Muscle of leg (tissue), 11 donors: Measurements from ENCODE around the gene ABCD3. TPM values are rescaled to one million over a fixed set of nuclear protein-coding genes. Genes with fewer than 3 reads are reported as not detected.
"Not testable (repeated sequence)": the region's sequence is repeated elsewhere in the genome, so short reads cannot be mapped to it uniquely, and the experiment has no call there.

Source experiments
- DNase-seq: peaks from one replicate; pipeline ENCODE4 v3.0.0; 2013
- H3K27ac ChIP-seq: one replicate; pipeline ENCODE4 v1.5.1; 2013; ENCODE audit warnings: mild to moderate bottlenecking, low read length, control low read depth
- H3K27me3 ChIP-seq: one replicate; pipeline ENCODE4 v1.6.1; 2013; ENCODE audit warnings: low read length; ENCODE audit not compliant: control insufficient read depth, insufficient read depth
- H3K36me3 ChIP-seq: one replicate; pipeline ENCODE4 v1.6.1; 2013; ENCODE audit warnings: low read length; ENCODE audit not compliant: control insufficient read depth, insufficient read depth
- H3K4me1 ChIP-seq: one replicate; pipeline ENCODE4 v1.6.1; 2013; ENCODE audit warnings: low read length; ENCODE audit not compliant: control insufficient read depth, insufficient read depth
- H3K4me3 ChIP-seq: one replicate; pipeline ENCODE4 v1.5.1; 2013; ENCODE audit warnings: low read length, control low read depth
- H3K9me3 ChIP-seq: replicated peaks from 2 replicates; pipeline ENCODE4 v1.6.1; 2013; ENCODE audit warnings: low read depth, low read length; ENCODE audit not compliant: control insufficient read depth
- WGBS: methylation state at CpG from one replicate; pipeline ENCODE4 v1.1.5; 2013; ENCODE audit warnings: missing lambda C conversion rate; ENCODE audit not compliant: insufficient coverage; 5-methylcytosine and 5-hydroxymethylcytosine counted together
- polyA plus RNA-seq, 8 donors: library from polyadenylated mRNA; unstranded; fragments of 120-200 nt; gene quantifications; one replicate each; pipeline versions ENCODE4 v1.2.1 to v1.2.3, GENCODE V29; 2013; ENCODE audit warnings: inconsistent platforms in 1 of 8, low replicate concordance in 1 of 8; ENCODE audit not compliant: insufficient read length in 8 of 8, insufficient read depth in 1 of 8
- total RNA-seq: library from RNA; stranded (reverse); fragments of 120-200 nt; gene quantifications from one replicate; pipeline ENCODE4 v1.2.4, GENCODE V29; 2013

The ABCD3 gene
- total and polyA plus RNA-seq, 9 donors = 19.9 to 28.1 (median 24.1) TPM

DNA sequence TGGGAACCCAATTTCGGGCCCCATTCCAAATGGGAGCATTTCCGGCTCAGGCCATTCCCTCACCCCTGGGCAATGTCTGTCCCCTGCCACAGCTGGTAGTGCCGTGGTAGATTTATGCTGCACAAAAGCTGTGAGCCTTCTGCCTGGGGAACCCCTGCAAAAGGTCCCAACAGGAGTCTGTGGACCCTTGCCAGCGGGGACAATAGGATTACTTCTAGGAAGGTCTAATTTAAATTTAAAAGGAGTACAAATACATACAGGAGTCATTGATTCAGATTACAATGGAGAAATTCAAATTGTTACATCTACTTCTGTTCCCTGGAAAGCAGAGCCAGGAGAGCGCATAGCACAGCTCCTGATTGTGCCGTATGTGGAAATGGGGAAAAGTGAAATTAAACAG lies 28.0 kb downstream of the ABCD3 start:
- DNase-seq, H3K27me3 ChIP-seq, H3K4me1 ChIP-seq, H3K27ac ChIP-seq, H3K4me3 ChIP-seq: not testable (repeated sequence)
- 100% methylated on average over 5 of the region's 6 CpGs for WGBS
- Histone ChIP-seq H3K9me3 (peaks cover 47% of the 10 kb centered on the region), H3K36me3 (peaks cover 11% of the 10 kb centered on the region)

DNA sequence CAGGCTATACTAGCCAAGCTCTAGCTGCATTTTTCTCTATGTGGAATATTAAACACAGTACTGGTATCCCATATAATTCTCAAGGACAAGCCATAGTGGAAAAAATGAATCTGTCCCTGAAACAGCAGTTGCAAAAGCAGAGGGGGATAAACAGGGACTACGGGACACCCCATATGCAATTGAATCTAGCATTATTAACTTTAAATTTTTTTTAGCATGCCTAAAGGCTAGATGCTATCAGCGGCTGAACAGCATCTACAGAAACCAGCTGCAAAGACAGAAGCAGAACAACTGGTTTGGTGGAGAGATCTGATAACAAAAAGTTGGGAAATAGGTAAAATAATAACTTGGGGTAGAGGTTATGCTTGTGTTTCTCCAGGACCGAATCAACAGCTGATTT lies 30.6 kb downstream of the ABCD3 start:
- DNase-seq, H3K4me3 ChIP-seq, H3K4me1 ChIP-seq, H3K27me3 ChIP-seq, H3K27ac ChIP-seq: not testable (repeated sequence)
- Histone ChIP-seq H3K9me3 (peaks cover 43% of the 10 kb centered on the region), H3K36me3 (peaks cover 11% of the 10 kb centered on the region)
- no CpG with 5 or more reads among the region's 3 CpGs for WGBS

DNA sequence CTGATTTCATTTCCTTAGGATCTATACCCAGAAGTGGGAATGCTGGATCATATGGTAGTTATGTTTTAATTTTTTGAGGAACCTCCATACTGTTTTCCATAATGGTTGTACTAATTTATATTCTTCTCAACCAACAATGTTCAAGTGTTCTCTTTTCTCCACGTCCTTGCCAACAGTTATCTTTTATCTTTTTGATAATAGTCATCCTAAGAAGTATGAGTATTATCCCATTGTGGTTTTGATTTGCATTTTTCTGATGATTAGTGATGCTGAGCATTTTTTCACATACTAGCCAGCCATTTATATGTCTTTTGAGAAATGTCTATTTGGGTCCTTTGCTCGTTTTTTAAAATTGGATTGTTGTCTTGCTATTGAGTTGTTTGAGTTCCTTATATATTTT lies 38.5 kb downstream of the ABCD3 start:
- H3K9me3 ChIP-seq = peaks cover under 1% of the 10 kb centered on the region
- peaks cover 5% of the 10 kb centered on the region for H3K36me3 ChIP-seq
- H3K4me1 ChIP-seq = no peaks in the 10 kb centered on the region
- no peak overlapping the region for H3K27ac ChIP-seq
- WGBS = no CpG with 5 or more reads among the region's 2 CpGs
- H3K27me3 ChIP-seq = no peaks in the 10 kb centered on the region
- no peak overlapping the region for H3K4me3 ChIP-seq
- no peak for DNase-seq

DNA sequence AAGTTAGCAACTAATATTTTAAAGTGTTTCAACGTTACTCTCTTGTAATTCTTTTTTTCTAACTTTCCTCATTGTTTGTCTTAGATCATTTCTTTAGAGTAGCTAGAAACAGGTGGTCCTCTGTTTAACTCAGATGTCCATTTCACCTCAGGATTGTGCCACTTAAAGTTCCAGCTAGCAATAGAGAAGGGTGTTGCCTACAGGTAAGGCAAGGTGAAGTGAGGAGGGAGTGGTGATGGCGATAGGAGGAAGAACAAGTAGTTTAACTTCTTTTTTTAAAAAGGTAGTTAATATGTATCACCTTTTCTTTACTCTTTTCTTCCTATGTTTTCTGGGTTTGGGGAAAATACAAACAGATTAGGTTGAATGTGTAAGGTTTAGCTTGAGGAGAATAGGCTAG lies 44.4 kb downstream of the ABCD3 start:
- H3K4me3 ChIP-seq = no peak overlapping the region
- no peak overlapping the region for H3K27ac ChIP-seq
- DNase-seq = no peak
- H3K9me3 ChIP-seq = no peaks in the 10 kb centered on the region
- H3K36me3 ChIP-seq = peaks cover 9% of the 10 kb centered on the region
- H3K4me1 ChIP-seq = no peaks in the 10 kb centered on the region
- no CpG with 5 or more reads among the region's 2 CpGs for WGBS
- H3K27me3 ChIP-seq = no peaks in the 10 kb centered on the region

DNA sequence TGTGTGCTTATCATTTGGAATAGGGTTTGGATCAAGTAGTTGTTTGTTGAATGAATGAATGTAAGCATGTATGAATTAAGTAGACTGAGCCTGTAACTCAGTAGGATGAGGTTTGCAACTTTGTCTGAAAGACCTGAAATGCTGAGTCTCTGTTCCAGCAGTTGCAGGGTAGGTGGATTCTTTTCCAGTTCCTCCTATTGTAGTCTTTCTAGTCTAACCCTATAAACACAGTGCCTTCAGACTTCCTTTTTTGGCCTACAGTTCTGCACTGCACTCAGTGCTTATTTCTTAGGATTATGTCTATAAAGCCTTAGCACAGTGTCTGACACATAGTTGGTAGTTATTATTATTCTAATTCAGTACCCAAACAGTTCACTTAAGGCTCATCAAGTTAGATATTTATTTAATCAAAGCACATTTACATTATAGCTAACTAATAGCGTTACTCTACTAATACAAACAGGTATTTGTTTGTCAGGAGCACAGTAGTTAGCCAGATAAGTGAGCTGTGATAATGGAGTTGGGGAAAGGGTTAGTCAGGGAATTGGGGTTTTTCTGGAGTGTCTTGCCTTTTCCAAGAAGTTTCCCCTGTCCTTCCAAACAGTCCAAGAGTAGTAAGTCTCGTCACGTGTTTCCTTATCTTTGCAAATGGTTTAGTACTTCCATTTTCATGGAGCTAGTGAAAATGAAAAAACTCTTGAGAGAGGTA lies 45.0 kb downstream of the ABCD3 start:
- WGBS = no CpG with 5 or more reads among the region's 3 CpGs
- Histone ChIP-seq H3K4me3 (no peak overlapping the region), H3K4me1 (no peaks in the 10 kb centered on the region), H3K9me3 (no peaks in the 10 kb centered on the region), H3K36me3 (peaks cover 8% of the 10 kb centered on the region), H3K27me3 (no peaks in the 10 kb centered on the region), H3K27ac (no peak overlapping the region)
- peak; percentile 17 for DNase-seq

DNA sequence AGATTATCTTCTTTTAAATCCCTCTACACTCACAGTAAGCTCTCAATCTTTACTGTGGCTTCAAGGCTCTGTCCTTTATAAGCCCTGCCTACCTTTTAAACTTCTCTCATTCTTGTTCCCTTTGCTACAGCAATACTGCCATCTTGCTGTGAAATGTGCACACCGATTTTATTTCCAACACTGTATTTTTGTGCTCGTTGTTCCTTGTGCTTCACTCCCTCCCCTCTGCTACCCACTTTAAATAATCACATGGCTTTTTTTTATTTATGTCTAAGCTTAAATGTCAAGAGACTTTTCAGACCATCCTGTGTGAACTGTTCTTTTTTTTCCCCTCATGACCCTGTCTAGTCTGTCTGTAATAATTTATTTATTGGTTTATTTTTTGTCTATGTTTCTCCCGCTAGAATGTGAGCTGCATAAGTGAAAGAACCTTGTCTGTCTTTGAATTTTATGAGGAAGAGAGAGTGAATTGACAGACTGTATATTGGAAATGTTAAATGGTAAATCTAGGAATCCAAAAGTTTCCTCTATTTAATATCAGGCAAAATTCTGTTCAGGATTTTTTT lies 45.7 kb downstream of the ABCD3 start:
- Histone ChIP-seq H3K27ac (no peak overlapping the region), H3K9me3 (no peaks in the 10 kb centered on the region), H3K27me3 (no peaks in the 10 kb centered on the region), H3K36me3 (peaks cover 8% of the 10 kb centered on the region), H3K4me3 (no peak overlapping the region), H3K4me1 (no peaks in the 10 kb centered on the region)
- peak; percentile 24 for DNase-seq
- no CpG with 5 or more reads among the region's 3 CpGs for WGBS

DNA sequence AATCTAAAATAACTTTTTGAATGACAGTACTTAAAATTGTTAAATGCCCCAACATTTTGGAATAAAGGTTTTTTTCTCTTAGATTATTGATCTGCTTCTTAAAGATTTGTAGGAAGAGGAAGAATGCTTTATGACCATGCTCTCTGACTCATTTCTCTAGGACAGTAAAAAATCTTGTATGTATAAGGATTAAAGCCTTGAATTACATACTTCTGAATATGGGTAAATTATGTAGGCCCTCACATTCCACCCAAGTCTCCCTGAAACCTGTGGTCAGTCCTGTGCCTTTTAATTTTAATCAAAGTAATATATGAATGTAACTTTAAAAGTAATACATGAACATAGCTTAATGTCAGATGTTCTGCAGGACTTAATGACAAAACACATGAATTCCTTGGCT lies 50.5 kb downstream of the ABCD3 start:
- Histone ChIP-seq H3K9me3 (no peaks in the 10 kb centered on the region), H3K27ac (no peak overlapping the region), H3K27me3 (no peaks in the 10 kb centered on the region), H3K4me3 (no peak overlapping the region), H3K4me1 (no peaks in the 10 kb centered on the region), H3K36me3 (peaks cover 9% of the 10 kb centered on the region)
- DNase-seq = no peak

DNA sequence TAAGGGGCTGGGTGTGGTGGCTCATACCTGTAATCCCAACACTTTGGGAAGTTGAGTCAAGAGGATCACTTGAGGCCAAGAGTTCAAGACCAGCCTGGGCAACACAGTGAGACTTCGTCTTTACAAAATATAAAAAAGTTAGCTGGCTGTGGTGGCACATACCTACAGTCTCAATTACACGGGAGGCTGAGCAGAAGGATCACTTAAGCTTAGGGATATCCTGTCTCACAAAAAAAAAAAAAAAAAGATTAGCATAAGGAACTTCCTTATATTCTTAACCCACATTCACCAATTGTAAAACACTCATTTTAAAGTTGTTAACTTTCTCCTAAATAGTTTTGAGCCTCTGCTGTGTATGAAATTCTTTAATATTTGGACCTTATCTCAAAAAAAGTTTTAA lies 53.1 kb downstream of the ABCD3 start:
- H3K27me3 ChIP-seq = no peaks in the 10 kb centered on the region
- H3K4me3 ChIP-seq = no peak overlapping the region
- DNase-seq = no peak
- no peaks in the 10 kb centered on the region for H3K9me3 ChIP-seq
- H3K4me1 ChIP-seq = no peaks in the 10 kb centered on the region
- no peak overlapping the region for H3K27ac ChIP-seq
- WGBS = no CpG with 5 or more reads among the region's 2 CpGs
- H3K36me3 ChIP-seq = peaks cover 2% of the 10 kb centered on the region

DNA sequence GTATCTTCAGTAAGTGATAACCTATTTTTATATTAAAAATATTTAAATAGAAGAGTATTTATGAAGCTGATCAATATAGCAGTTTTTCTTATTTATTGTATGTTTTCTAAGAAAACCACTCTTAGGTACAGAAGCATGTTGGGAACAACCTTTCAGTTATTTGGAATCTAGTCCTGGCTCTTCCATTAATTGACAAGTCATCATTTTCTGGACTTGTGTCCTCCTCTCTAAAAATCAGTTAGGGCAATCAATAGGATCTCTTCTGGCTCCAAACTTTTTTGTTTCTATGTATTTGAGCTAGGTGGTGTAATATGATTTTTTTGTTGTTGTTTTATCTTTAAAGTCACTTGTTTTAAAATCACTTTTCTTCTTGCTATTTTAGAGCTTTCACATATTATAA lies 57.0 kb downstream of the ABCD3 start:
- Histone ChIP-seq H3K4me3 (no peak overlapping the region), H3K36me3 (peaks cover 2% of the 10 kb centered on the region), H3K27me3 (no peaks in the 10 kb centered on the region), H3K9me3 (no peaks in the 10 kb centered on the region), H3K27ac (no peak overlapping the region), H3K4me1 (no peaks in the 10 kb centered on the region)
- DNase-seq = no peak

DNA sequence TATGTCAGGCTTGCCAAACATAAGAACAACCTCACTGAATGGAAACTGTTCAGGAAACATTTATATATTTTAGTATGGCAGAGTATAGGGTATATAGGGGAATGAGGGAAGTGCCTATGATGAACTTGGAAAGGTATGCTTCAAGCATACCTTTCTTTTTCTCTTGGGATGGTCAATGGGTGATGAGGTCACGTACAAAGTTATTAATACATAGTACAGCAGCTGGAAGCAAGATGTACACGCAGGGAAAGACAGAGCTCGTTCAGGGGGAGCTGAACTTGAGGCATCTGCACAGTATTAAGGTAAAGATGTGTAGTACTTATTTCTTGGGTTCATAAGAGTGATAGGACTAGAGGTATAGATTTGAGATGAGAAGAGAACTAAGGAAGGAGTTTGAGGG lies 61.5 kb downstream of the ABCD3 start:
- H3K27me3 ChIP-seq = no peaks in the 10 kb centered on the region
- no peak overlapping the region for H3K4me3 ChIP-seq
- DNase-seq = no peak
- H3K27ac ChIP-seq = no peak overlapping the region
- no peaks in the 10 kb centered on the region for H3K4me1 ChIP-seq
- H3K36me3 ChIP-seq = peaks cover 7% of the 10 kb centered on the region
- no peaks in the 10 kb centered on the region for H3K9me3 ChIP-seq
- 65% methylated on average over 2 of the region's 3 CpGs for WGBS

DNA sequence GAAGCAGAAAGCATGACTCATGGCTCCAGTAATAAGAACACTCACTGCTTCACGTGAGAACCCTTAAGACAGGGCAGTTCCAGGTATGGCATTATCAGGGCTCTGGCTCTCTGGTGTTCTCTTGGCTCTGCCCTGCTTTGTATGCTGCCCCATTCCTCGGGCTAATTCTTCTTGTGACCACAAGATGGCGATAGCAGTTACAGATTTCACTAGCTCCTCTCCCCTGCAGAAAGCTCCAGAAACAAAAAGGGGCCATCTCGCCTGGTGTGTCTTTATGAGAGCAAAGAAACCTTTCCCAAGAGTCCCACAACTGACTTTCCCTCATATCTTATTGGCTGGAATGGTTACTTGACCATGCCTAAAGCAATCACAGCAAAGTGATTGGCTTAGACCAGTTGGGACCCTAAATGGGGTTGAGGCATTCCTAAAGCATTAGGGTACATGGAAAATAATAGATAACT lies 63.3 kb downstream of the ABCD3 start:
- no peaks in the 10 kb centered on the region for H3K9me3 ChIP-seq
- no peak overlapping the region for H3K4me3 ChIP-seq
- peaks cover 6% of the 10 kb centered on the region for H3K36me3 ChIP-seq
- DNase-seq = peak; percentile 69
- no peak overlapping the region for H3K27ac ChIP-seq
- no peaks in the 10 kb centered on the region for H3K4me1 ChIP-seq
- 0% methylated on average over 1 of the region's 4 CpGs for WGBS
- no peaks in the 10 kb centered on the region for H3K27me3 ChIP-seq
